Hair follicle dermal papilla cell (primary cell): ENCODE data around the gene SLC22A23. TPM values are rescaled to one million over a fixed set of nuclear protein-coding genes. Genes with fewer than 3 reads are reported as not detected.

Source experiments
- total RNA-seq: library from RNA; depleted of rRNA; stranded (reverse); fragments of >200 nt; gene quantifications from 2 replicates; pipeline ENCODE4 v1.2.3, GENCODE V29; 2012

The SLC22A23 gene
- 10.7 and 20.4 TPM in 2 replicates for total RNA-seq

GRCh38 chr6:3456898-3457709 lies at the start of gene SLC22A23:
Gene SLC22A23, minus strand, starts transcription at chr6:3457050. Its CDS starts 491 bp downstream, at chr6:3456559.

GRCh38 chr6:3258720-3259490 lies 197.9 kb downstream of the SLC22A23 start, which contains the start of gene PSMG4:
Gene PSMG4, plus strand, starts transcription at chr6:3258947. Its CDS starts 76 bp downstream, at chr6:3259023.

GRCh38 chr6:3227363-3228045 lies 229.3 kb downstream of the SLC22A23 start, which contains the start of gene TUBB2B:
Gene TUBB2B, minus strand, starts transcription at chr6:3227653. Its CDS starts 110 bp downstream, at chr6:3227543.

Other genes starting within 250 kb of the SLC22A23 start
- 6.8 and 8.4 TPM in 2 replicates for gene TUBB2B, start 229.4 kb downstream of the SLC22A23 start, total RNA-seq
- 10.3 and 19.5 TPM in 2 replicates for gene PSMG4, start 198.1 kb downstream of the SLC22A23 start, total RNA-seq